Panc1 (cell line): ENCODE measurements around the gene CFP. TPM values are rescaled to one million over a fixed set of nuclear protein-coding genes. Genes with fewer than 3 reads are reported as not detected.
"Not testable (repeated sequence)": the region's sequence is repeated elsewhere in the genome, so short reads cannot be mapped to it uniquely, and the experiment has no call there.

Experiments
- ATAC-seq: fragments of 200-7000 bp; cut with Tn5 transposase; 2 replicates; pipeline ENCODE4 v1.9.1; 2020; ENCODE audit warnings: mild to moderate bottlenecking, moderate library complexity
- BruUV-seq: library from RNA; stranded (reverse); fragments of 400-500 nt; replicated peaks from 2 replicates; lab custom pipeline; 2021; lab: Mats Ljungman, UMichigan
- CTCF ChIA-PET: fragments of 300-600 bp; sonication (Branson Sonifier 250); formaldehyde crosslinking; loops from one replicate; lab custom pipeline; 2022; ENCODE audit warnings: antibody characterized with exemption; lab: Charles Lee
- POLR2A ChIA-PET: fragments of 300-600 bp; sonication (Branson Sonifier 250); formaldehyde crosslinking; loops from one replicate; lab custom pipeline; 2022; ENCODE audit warnings: antibody characterized with exemption; lab: Charles Lee
- DNase-seq: peaks from one replicate; pipeline ENCODE4 v3.0.0-alpha.2; 2010; ENCODE audit warnings: low read depth, low spot score
- H3K27ac ChIP-seq: 2 replicates; pipeline ENCODE4 v1.5.1; 2011; ENCODE audit warnings: mild to moderate bottlenecking, low read length, inconsistent platforms
- H3K27me3 ChIP-seq: fragments of 200-500 bp; sonication (Bioruptor generic); 2 replicates; pipeline ENCODE4 v1.6.0; 2014; ENCODE audit warnings: low read length, inconsistent platforms; ENCODE audit not compliant: control insufficient read depth, insufficient read depth
- H3K36me3 ChIP-seq: fragments of 200-500 bp; sonication (Bioruptor generic); 2 replicates; pipeline ENCODE4 v1.5.1; 2014; ENCODE audit warnings: inconsistent platforms, mild to moderate bottlenecking, low read length, moderate library complexity; ENCODE audit not compliant: control insufficient read depth, insufficient read depth
- H3K4me1 ChIP-seq: 2 replicates; pipeline ENCODE4 v1.5.1; 2011; ENCODE audit warnings: inconsistent platforms, mild to moderate bottlenecking, low read length, moderate library complexity; ENCODE audit not compliant: control insufficient read depth, insufficient read depth
- H3K4me3 ChIP-seq, 2 experiments: 2 replicates each; pipeline ENCODE4 v1.5.1; 2011 to 2012; ENCODE audit warnings: low read depth in 2 of 2, low read length in 2 of 2, mild to moderate bottlenecking in 2 of 2, inconsistent platforms in 1 of 2, moderate library complexity in 1 of 2
- H3K9me3 ChIP-seq: fragments of 200-500 bp; sonication (Bioruptor generic); 2 replicates; pipeline ENCODE4 v1.5.1; 2014; ENCODE audit warnings: low read depth, mild to moderate bottlenecking, inconsistent platforms, low read length, moderate library complexity; ENCODE audit not compliant: control insufficient read depth, insufficient read depth
- POLR2AphosphoS5 ChIP-seq: IDR thresholded peaks from 2 replicates; pipeline ENCODE4 v1.6.1; 2012; ENCODE audit warnings: mild to moderate bottlenecking, low read depth, low read length, moderate library complexity
- REST ChIP-seq, 2 experiments: IDR thresholded peaks; 2 replicates each; pipeline ENCODE4 v1.6.1; 2011 to 2012; ENCODE audit warnings: low read depth in 2 of 2, control low read depth in 1 of 2, low read length in 1 of 2, mild to moderate bottlenecking in 1 of 2, moderate library complexity in 1 of 2; ENCODE audit not compliant: insufficient read depth in 1 of 2
- SIN3A ChIP-seq: IDR thresholded peaks from 2 replicates; pipeline ENCODE4 v1.6.1; 2012; ENCODE audit warnings: low read depth, mild to moderate bottlenecking, low read length, moderate library complexity, borderline replicate concordance; ENCODE audit not compliant: insufficient read depth
- TCF7L2 ChIP-seq: IDR thresholded peaks from 2 replicates; pipeline ENCODE4 v1.6.1; 2011; ENCODE audit warnings: mild to moderate bottlenecking, low read depth, low read length, inconsistent platforms
- in situ Hi-C: cut with HindIII; loops from 2 replicates; pipeline ENCODE4 v1.10.0; 2016; ENCODE audit warnings: low sequenced_read_pairs, low pct_unique_long_range_greater_than_20kb
- intact Hi-C: fragments of 100-400 bp; cut with micrococcal nuclease; formaldehyde crosslinking; loops from one replicate; pipeline ENCODE4 v1.10.0; 2022; ENCODE audit not compliant: unreplicated experiment
- total RNA-seq: library from RNA; stranded (reverse); gene quantifications from one replicate; pipeline ENCODE4 v1.2.1, GENCODE V29; 2021; ENCODE audit not compliant: unreplicated experiment
- TF ChIP-seq, protein P1 (sequence below): fragments of 450-650 bp; IDR thresholded peaks from 2 replicates; pipeline ENCODE4 v1.5.1; 2017; ENCODE audit warnings: mild to moderate bottlenecking

The CFP gene
- total RNA-seq, 1 experiment from 2014 or later: 0.59 TPM

- TF ChIP-seq POLR2AphosphoS5 (no peak), REST (IDR thresholded peaks at IDR 0.05; ENCODE audit: insufficient read depth in 1 of 2, low read depth in 2 of 2, low read length in 1 of 2) (no peak), SIN3A (no peak), TCF7L2 (no peak)
- TF ChIP-seq, protein P1, sequence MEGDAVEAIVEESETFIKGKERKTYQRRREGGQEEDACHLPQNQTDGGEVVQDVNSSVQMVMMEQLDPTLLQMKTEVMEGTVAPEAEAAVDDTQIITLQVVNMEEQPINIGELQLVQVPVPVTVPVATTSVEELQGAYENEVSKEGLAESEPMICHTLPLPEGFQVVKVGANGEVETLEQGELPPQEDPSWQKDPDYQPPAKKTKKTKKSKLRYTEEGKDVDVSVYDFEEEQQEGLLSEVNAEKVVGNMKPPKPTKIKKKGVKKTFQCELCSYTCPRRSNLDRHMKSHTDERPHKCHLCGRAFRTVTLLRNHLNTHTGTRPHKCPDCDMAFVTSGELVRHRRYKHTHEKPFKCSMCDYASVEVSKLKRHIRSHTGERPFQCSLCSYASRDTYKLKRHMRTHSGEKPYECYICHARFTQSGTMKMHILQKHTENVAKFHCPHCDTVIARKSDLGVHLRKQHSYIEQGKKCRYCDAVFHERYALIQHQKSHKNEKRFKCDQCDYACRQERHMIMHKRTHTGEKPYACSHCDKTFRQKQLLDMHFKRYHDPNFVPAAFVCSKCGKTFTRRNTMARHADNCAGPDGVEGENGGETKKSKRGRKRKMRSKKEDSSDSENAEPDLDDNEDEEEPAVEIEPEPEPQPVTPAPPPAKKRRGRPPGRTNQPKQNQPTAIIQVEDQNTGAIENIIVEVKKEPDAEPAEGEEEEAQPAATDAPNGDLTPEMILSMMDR: no peak
- CTCF ChIA-PET: no interaction called here
- ATAC-seq (peak; percentile 51), DNase-seq (no peak)
- POLR2A ChIA-PET: no interaction called here
- Histone ChIP-seq H3K9me3 (no peaks in the 10 kb centered on the region), H3K36me3 (no peaks in the 10 kb centered on the region), H3K4me1 (no peaks in the 10 kb centered on the region), H3K4me3 (no peak overlapping the region), H3K27me3 (no peaks in the 10 kb centered on the region), H3K27ac (no peak overlapping the region)
- intact Hi-C loops (no loop called here), in situ Hi-C loops (no loop called here)
- BruUV-seq: no TSS peak
Observed at GRCh38 chrX:47605024-47605423, 24.7 kb downstream of the CFP start.

GRCh38 chrX:47603125-47603524 is 26.6 kb downstream of the CFP start:
- H3K4me3 ChIP-seq, H3K27ac ChIP-seq, H3K9me3 ChIP-seq, H3K36me3 ChIP-seq, H3K4me1 ChIP-seq, H3K27me3 ChIP-seq, in situ Hi-C loops, DNase-seq, BruUV-seq, ATAC-seq, intact Hi-C loops, POLR2A ChIA-PET, CTCF ChIA-PET: not testable (repeated sequence)

DNA sequence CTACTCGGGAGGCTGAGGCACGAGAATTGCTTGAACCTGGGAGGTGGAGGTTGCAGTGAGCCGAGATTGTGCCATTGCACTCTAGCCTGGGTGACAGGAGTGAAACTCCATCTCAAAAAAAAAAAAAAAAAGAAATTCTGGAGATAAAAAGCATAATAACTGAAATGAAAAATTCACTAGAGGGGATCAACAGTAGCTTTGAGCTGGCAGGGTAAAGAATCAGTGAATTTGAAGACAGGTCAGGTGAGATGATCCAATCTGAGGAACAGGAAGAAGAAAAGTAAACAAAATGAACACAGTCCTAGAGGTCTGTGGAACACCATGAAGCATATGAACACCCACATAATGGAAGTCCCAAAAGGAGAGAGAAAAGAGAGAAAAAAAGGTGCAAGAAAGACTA is 32.5 kb downstream of the CFP start:
- Histone ChIP-seq H3K9me3 (no peaks in the 10 kb centered on the region; the same call in 1 of the 2 replicates), H3K27me3 (no peaks in the 10 kb centered on the region), H3K4me1 (no peaks in the 10 kb centered on the region), H3K4me3 (no peak overlapping the region), H3K27ac (no peak overlapping the region), H3K36me3 (no peaks in the 10 kb centered on the region)
- ChIA-PET CTCF (interaction anchor here (0.7 kb wide), 1 partner anchor 56 kb away, joined by 9 read pairs; no protein-coding TSS in a partner anchor), POLR2A (no interaction called here)
- in situ Hi-C loops (no loop called here), intact Hi-C loops (no loop called here)
- BruUV-seq: no TSS peak
- DNase-seq (no peak), ATAC-seq (no peak)
- TF ChIP-seq REST (IDR thresholded peaks at IDR 0.05; ENCODE audit: insufficient read depth in 1 of 2, low read depth in 2 of 2, low read length in 1 of 2): no peak
- no peak for TF ChIP-seq SIN3A
- TF ChIP-seq POLR2AphosphoS5: no peak
- TF ChIP-seq, protein P1: no peak
- no peak for TF ChIP-seq TCF7L2
